Body of pancreas (tissue), 4 donors: ENCODE measurements around the gene PPT2.

Experiments
- CTCF ChIP-seq, 7 experiments: fragments of 450-650 bp in 4 of 7; fragments of 200-600 bp in 3 of 7; sonication (generic) in 3 of 7; IDR thresholded peaks; one replicate each; pipeline ENCODE4 v1.5.1; 2016 to 2019; ENCODE audit warnings: antibody characterized with exemption in 7 of 7
- POLR2A ChIP-seq, 3 donors: fragments of 450-650 bp; IDR thresholded peaks; one replicate each; pipeline ENCODE4 v1.6.1; 2016; ENCODE audit warnings: antibody characterized with exemption in 3 of 3, mild to moderate bottlenecking in 2 of 3

GRCh38 chr6:32196682-32197616, 43.0 kb downstream of the PPT2 start:
- no peak for TF ChIP-seq CTCF (IDR thresholded peaks at IDR 0.05)
- TF ChIP-seq POLR2A (IDR thresholded peaks at IDR 0.05): no peak
